Suprapubic skin (tissue), 4 donors: Measurements from ENCODE around the gene FZD7. TPM values are rescaled to one million over a fixed set of nuclear protein-coding genes. Genes with fewer than 3 reads are reported as not detected.

Source experiments
- DNase-seq, 2 donors: peaks; one replicate each; pipeline ENCODE4 v3.0.0-alpha.2; 2019; ENCODE audit warnings: low spot score in 2 of 2
- H3K27ac ChIP-seq: fragments of 200-600 bp; sonication (generic); one replicate; pipeline ENCODE4 v1.5.1; 2019
- H3K27me3 ChIP-seq: fragments of 200-600 bp; sonication (generic); one replicate; pipeline ENCODE4 v1.5.1; 2019
- H3K36me3 ChIP-seq: fragments of 200-600 bp; sonication (generic); one replicate; pipeline ENCODE4 v1.5.1; 2019
- H3K4me1 ChIP-seq: fragments of 200-600 bp; sonication (generic); one replicate; pipeline ENCODE4 v1.5.1; 2019
- H3K4me3 ChIP-seq: fragments of 200-600 bp; sonication (generic); one replicate; pipeline ENCODE4 v1.5.1; 2019; ENCODE audit warnings: mild to moderate bottlenecking
- H3K9me3 ChIP-seq: fragments of 200-600 bp; sonication (generic); one replicate; pipeline ENCODE4 v1.5.1; 2019
- EP300 ChIP-seq: sonication (generic); formaldehyde crosslinking; IDR thresholded peaks from one replicate; pipeline ENCODE4 v1.6.1; 2017; ENCODE audit warnings: antibody characterized with exemption
- POLR2A ChIP-seq, 2 donors: fragments of 450-650 bp; IDR thresholded peaks; one replicate each; pipeline ENCODE4 v1.6.1; 2017; ENCODE audit warnings: antibody characterized with exemption in 2 of 2, mild to moderate bottlenecking in 2 of 2, moderate library complexity in 2 of 2
- POLR2AphosphoS5 ChIP-seq, 3 donors: sonication (generic); formaldehyde crosslinking; IDR thresholded peaks; one replicate each; pipeline ENCODE4 v1.6.1; 2017; ENCODE audit warnings: antibody characterized with exemption in 3 of 3
- WGBS: methylation state at CpG from one replicate; pipeline ENCODE4 v1.1.5; 2018; 5-methylcytosine and 5-hydroxymethylcytosine counted together
- total RNA-seq, 4 donors: library from RNA; depleted of rRNA; stranded (reverse); fragments of >200 nt; gene quantifications; one replicate each; pipeline ENCODE4 v1.1.0, GENCODE V29; 2016
- TF ChIP-seq, protein P1 (sequence below), 2 donors: fragments of 200-600 bp in 1 of 2; fragments of 450-650 bp in 1 of 2; sonication (generic) in 1 of 2; IDR thresholded peaks; one replicate each; pipeline ENCODE4 v1.5.1; 2016 to 2019; ENCODE audit warnings: antibody characterized with exemption in 2 of 2, mild to moderate bottlenecking in 1 of 2, moderate library complexity in 1 of 2

Gene FZD7
- total RNA-seq, 4 donors from 2014 or later: 13.5 to 31.3 (median 23.6) TPM

DNA sequence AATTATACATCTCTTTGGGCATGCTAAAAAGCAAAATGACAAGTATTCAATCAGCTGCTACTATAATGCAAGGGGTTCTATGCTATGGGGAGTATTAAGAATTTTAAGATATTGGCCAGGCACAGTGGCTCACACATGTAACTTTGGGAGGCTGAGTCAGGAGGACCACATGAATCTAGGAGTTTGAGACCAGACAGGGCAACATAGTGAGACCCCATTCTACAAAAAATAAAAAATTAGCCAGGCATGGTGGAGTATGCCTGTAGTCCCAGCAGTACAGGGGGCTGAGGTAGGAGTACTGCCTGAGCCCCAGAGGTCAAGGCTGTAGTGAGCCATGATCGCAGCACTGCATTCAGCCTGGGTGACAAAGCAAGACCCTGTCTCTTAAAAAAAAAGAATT is 33.9 kb downstream of the FZD7 start:
- no peak overlapping the region for H3K27ac ChIP-seq
- no peaks in the 10 kb centered on the region for H3K9me3 ChIP-seq
- DNase-seq: no peak
- no peaks in the 10 kb centered on the region for H3K36me3 ChIP-seq
- no peaks in the 10 kb centered on the region for H3K27me3 ChIP-seq
- no peak overlapping the region for H3K4me3 ChIP-seq
- peaks cover 5% of the 10 kb centered on the region for H3K4me1 ChIP-seq
- 100% methylated on average over 1 of the region's 1 CpG for WGBS
- no peak for TF ChIP-seq POLR2A (IDR thresholded peaks at IDR 0.05)
- TF ChIP-seq POLR2AphosphoS5 (IDR thresholded peaks at IDR 0.05): no peak
- TF ChIP-seq EP300: no peak
- TF ChIP-seq, protein P1, sequence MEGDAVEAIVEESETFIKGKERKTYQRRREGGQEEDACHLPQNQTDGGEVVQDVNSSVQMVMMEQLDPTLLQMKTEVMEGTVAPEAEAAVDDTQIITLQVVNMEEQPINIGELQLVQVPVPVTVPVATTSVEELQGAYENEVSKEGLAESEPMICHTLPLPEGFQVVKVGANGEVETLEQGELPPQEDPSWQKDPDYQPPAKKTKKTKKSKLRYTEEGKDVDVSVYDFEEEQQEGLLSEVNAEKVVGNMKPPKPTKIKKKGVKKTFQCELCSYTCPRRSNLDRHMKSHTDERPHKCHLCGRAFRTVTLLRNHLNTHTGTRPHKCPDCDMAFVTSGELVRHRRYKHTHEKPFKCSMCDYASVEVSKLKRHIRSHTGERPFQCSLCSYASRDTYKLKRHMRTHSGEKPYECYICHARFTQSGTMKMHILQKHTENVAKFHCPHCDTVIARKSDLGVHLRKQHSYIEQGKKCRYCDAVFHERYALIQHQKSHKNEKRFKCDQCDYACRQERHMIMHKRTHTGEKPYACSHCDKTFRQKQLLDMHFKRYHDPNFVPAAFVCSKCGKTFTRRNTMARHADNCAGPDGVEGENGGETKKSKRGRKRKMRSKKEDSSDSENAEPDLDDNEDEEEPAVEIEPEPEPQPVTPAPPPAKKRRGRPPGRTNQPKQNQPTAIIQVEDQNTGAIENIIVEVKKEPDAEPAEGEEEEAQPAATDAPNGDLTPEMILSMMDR (IDR thresholded peaks at IDR 0.05): no peak

DNA sequence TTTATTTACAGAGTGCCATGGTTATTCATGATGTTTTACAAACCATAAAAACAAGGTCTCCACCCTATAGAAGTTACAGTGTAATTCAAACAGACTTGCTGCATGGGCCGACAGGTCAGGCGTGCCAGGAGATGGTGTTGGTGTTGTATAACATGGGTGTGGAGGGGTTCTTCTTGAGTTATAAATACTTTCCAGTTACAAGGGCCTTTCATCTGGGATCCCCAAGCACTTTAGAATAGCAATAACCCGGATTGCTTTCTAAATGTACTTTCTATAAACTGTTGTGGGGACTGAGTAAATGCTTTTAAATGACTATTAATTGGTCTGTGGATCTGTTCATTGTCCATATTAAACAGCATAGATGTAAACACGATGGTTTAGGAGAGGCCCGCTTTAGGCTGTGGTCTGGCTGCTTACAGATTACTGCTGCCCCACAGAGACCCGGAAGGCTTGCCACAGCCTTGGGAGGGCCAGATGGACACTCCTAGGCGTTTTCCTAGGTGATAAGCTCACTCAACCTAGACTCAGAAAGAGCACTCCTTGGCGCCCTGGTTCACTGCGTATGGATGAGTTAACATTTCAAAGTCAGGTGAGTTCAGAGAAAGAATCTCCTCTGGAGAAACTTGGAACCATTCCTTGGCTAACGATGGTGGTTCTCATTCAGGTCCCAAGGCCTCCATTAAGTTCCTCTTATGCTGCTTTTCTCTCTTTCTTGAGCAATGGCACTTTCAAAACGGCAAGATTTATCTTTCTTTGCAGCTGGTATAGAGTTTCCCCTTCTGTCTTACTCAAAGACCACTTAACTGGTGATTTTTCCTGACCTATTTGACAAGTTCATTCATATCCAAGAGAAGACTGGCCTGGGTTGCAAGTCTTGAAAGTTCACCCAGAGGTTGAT is 35.8 kb downstream of the FZD7 start:
- Histone ChIP-seq H3K27me3 (no peaks in the 10 kb centered on the region), H3K27ac (no peak overlapping the region), H3K9me3 (no peaks in the 10 kb centered on the region), H3K4me3 (no peak overlapping the region), H3K4me1 (peaks cover 3% of the 10 kb centered on the region), H3K36me3 (no peaks in the 10 kb centered on the region)
- no peak for DNase-seq
- TF ChIP-seq POLR2A (IDR thresholded peaks at IDR 0.05) (no peak), POLR2AphosphoS5 (IDR thresholded peaks at IDR 0.05) (no peak), EP300 (no peak)
- TF ChIP-seq, protein P1 (IDR thresholded peaks at IDR 0.05): no peak
- WGBS: 65% methylated on average over 11 of the region's 11 CpGs

DNA sequence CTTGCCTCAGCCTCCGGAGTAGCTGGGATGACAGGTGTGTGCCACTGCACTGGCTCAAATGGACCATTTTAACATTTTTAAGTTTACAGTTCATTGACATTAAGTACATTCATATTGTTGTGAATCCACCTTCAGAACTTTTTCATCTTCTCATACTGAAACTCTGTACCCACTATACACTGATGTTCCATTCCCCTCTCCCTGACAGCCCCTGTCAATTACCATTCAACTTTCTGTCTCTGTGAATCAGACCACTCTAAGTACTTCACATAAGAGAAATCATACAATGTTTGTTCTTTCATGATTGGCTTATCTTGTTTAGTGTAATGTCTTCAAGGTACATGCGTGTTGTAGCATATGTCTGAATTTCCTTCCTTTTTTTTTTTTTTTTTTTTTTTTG is 37.5 kb downstream of the FZD7 start:
- H3K4me1 ChIP-seq: no peaks in the 10 kb centered on the region
- H3K4me3 ChIP-seq: no peak overlapping the region
- no peaks in the 10 kb centered on the region for H3K27me3 ChIP-seq
- no peak overlapping the region for H3K27ac ChIP-seq
- 98% methylated on average over 2 of the region's 2 CpGs for WGBS
- DNase-seq: no peak
- no peaks in the 10 kb centered on the region for H3K36me3 ChIP-seq
- H3K9me3 ChIP-seq: no peaks in the 10 kb centered on the region
- TF ChIP-seq POLR2AphosphoS5 (IDR thresholded peaks at IDR 0.05): no peak
- TF ChIP-seq, protein P1 (IDR thresholded peaks at IDR 0.05): no peak
- no peak for TF ChIP-seq POLR2A (IDR thresholded peaks at IDR 0.05)
- TF ChIP-seq EP300: no peak

DNA sequence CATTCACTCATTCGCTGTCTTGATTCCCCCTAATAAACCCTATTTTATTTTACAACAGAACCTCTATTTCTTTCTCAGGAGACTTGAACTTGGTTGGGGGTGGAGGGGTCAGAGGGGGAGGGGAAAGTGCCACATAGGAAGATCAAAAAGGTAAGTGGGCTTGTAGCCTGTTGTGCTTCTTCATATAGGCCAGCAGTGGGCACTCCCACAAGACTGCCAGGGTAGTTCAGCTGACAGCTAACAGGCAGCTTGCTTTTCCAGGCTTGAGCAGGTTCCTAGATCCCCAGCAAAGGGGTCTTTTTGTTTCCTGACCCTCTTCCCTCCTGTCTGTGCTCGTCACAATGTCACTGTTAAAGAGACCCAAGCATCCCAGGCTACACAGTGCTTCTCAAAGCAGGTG is 38.6 kb downstream of the FZD7 start:
- Histone ChIP-seq H3K4me1 (no peaks in the 10 kb centered on the region), H3K4me3 (no peak overlapping the region), H3K27me3 (no peaks in the 10 kb centered on the region), H3K9me3 (no peaks in the 10 kb centered on the region), H3K27ac (no peak overlapping the region), H3K36me3 (no peaks in the 10 kb centered on the region)
- TF ChIP-seq POLR2AphosphoS5 (IDR thresholded peaks at IDR 0.05) (no peak), EP300 (no peak), POLR2A (IDR thresholded peaks at IDR 0.05) (no peak)
- TF ChIP-seq, protein P1 (IDR thresholded peaks at IDR 0.05): no peak
- 85% methylated on average over 2 of the region's 2 CpGs for WGBS
- no peak for DNase-seq

DNA sequence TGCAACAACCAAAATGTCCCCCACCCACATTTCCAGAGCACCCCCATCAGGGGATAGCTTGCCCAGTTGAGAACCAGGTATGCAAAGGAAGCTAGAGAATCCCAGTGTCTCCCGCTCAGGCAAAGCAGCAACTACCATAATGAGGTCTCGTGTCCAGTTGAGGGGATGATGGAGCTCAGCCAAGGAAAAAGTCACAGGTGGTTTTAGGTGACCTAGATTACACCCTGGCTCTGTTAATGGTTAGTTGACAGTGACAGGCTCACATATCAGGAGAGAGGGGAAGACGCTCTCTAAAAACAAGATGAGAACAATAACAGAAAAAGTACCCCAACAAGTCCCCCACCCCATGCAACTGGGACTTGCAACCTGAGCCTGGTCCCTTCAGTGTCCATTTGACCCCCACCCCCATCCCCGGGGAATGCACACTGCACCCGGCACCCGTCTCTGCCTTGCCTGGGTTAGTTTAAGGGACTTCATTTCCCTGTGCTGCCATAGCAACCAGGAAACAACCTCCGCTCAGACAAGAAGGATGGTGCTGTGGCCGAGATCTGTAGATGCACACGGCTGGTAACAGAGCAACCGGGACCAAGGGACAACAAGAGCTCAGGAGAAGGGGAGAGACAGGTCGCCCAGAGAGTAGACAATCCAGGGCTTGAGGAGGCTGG is 39.2 kb downstream of the FZD7 start, which contains the start of gene KIAA2012:
TSS of gene KIAA2012 (plus strand) at position 519 of the 665 bp plus-strand sequence. CDS start 373 bp downstream, outside the sequence.
- no peak for DNase-seq
- H3K4me3 ChIP-seq: no peak within 1 kb of the TSS
- H3K36me3 ChIP-seq: no peaks in the 10 kb centered on the region
- TF ChIP-seq POLR2A (IDR thresholded peaks at IDR 0.05) (no peak), EP300 (no peak), POLR2AphosphoS5 (IDR thresholded peaks at IDR 0.05) (no peak)
- TF ChIP-seq, protein P1 (IDR thresholded peaks at IDR 0.05): no peak
- H3K27ac ChIP-seq: no peak within 1 kb of the TSS
- no peaks in the 10 kb centered on the region for H3K4me1 ChIP-seq
- 80% methylated on average over 11 of the region's 11 CpGs for WGBS
- H3K9me3 ChIP-seq: no peaks in the 10 kb centered on the region
- H3K27me3 ChIP-seq: no peaks in the 10 kb centered on the region
